SK-N-SH treated with all-trans-retinoic acid at 6 μM for 48 hours (cell line): ENCODE data around the gene BTK.

Source experiments
- ATAC-seq: fragments of 200-7000 bp; cut with Tn5 transposase; 3 replicates; pipeline ENCODE4 v1.9.1; 2020; ENCODE audit warnings: mild to moderate bottlenecking, moderate library complexity
- ARNTL ChIP-seq: fragments of 450-650 bp; formaldehyde crosslinking; IDR thresholded peaks from 2 replicates; pipeline ENCODE4 v1.5.0; 2020; ENCODE audit warnings: low read depth, mild to moderate bottlenecking, moderate library complexity, borderline replicate concordance
- BACH2 ChIP-seq: fragments of 250-450 bp; sonication (Bioruptor Pico); IDR thresholded peaks from 2 replicates; pipeline ENCODE4 v1.9.0; 2021; ENCODE audit warnings: mild to moderate bottlenecking, borderline replicate concordance
- CSDC2 ChIP-seq: fragments of 250-450 bp; sonication (Bioruptor Pico); IDR thresholded peaks from 2 replicates; pipeline ENCODE4 v1.5.0; 2020; ENCODE audit warnings: mild to moderate bottlenecking, moderate library complexity
- ESRRG ChIP-seq: fragments of 250-450 bp; sonication (Bioruptor Pico); IDR thresholded peaks from 2 replicates; pipeline ENCODE4 v1.6.1; 2021; ENCODE audit warnings: mild to moderate bottlenecking
- GLIS3 ChIP-seq: fragments of 250-450 bp; sonication (Bioruptor Pico); IDR thresholded peaks from 2 replicates; pipeline ENCODE4 v1.5.0; 2020; ENCODE audit warnings: mild to moderate bottlenecking, moderate library complexity
- ISL1 ChIP-seq: fragments of 250-450 bp; sonication (Bioruptor Pico); IDR thresholded peaks from 2 replicates; pipeline ENCODE4 v2.1.2; 2022; ENCODE audit warnings: mild to moderate bottlenecking, moderate library complexity
- OSR1 ChIP-seq: fragments of 250-450 bp; sonication (Bioruptor Pico); IDR thresholded peaks from 2 replicates; pipeline ENCODE4 v1.8.0; 2022; ENCODE audit warnings: moderate library complexity, mild to moderate bottlenecking, inconsistent platforms
- PATZ1 ChIP-seq: fragments of 250-450 bp; sonication (Bioruptor Pico); IDR thresholded peaks from 2 replicates; pipeline ENCODE4 v1.8.0; 2020; ENCODE audit warnings: mild to moderate bottlenecking, moderate library complexity, borderline replicate concordance
- POU6F1 ChIP-seq: fragments of 250-450 bp; sonication (Bioruptor Pico); IDR thresholded peaks from 2 replicates; pipeline ENCODE4 v1.8.0; 2021; ENCODE audit warnings: low read depth, mild to moderate bottlenecking, moderate library complexity, borderline replicate concordance
- PPARA ChIP-seq: fragments of 250-450 bp; sonication (Bioruptor Pico); IDR thresholded peaks from 2 replicates; pipeline ENCODE4 v1.5.0; 2020; ENCODE audit warnings: mild to moderate bottlenecking, borderline replicate concordance
- RARB ChIP-seq: fragments of 250-450 bp; sonication (Bioruptor Pico); IDR thresholded peaks from 2 replicates; pipeline ENCODE4 v1.8.0; 2021; ENCODE audit warnings: mild to moderate bottlenecking, moderate library complexity
- TCF4 ChIP-seq: fragments of 250-450 bp; sonication (Bioruptor Pico); IDR thresholded peaks from 2 replicates; pipeline ENCODE4 v1.8.0; 2021; ENCODE audit warnings: mild to moderate bottlenecking, moderate library complexity, borderline replicate concordance
- TOX ChIP-seq: fragments of 250-450 bp; sonication (Bioruptor Pico); IDR thresholded peaks from 2 replicates; pipeline ENCODE4 v1.8.0; 2021; ENCODE audit warnings: mild to moderate bottlenecking, moderate library complexity, borderline replicate concordance
- TSHZ2 ChIP-seq: fragments of 250-450 bp; sonication (Bioruptor Pico); IDR thresholded peaks from 2 replicates; pipeline ENCODE4 v1.5.0; 2020; ENCODE audit warnings: mild to moderate bottlenecking, moderate library complexity
- ZC3H10 ChIP-seq: fragments of 250-450 bp; sonication (Bioruptor Pico); IDR thresholded peaks from 2 replicates; pipeline ENCODE4 v1.5.1; 2021; ENCODE audit warnings: mild to moderate bottlenecking, moderate library complexity
- ZFP3 ChIP-seq: fragments of 250-450 bp; sonication (Bioruptor Pico); IDR thresholded peaks from 2 replicates; pipeline ENCODE4 v1.5.0; 2020; ENCODE audit warnings: mild to moderate bottlenecking, moderate library complexity
- ZFP30 ChIP-seq: fragments of 450-650 bp; formaldehyde crosslinking; IDR thresholded peaks from 2 replicates; pipeline ENCODE4 v1.5.0; 2022; ENCODE audit warnings: mild to moderate bottlenecking, moderate library complexity
- ZNF70 ChIP-seq: fragments of 450-650 bp; formaldehyde crosslinking; IDR thresholded peaks from 2 replicates; pipeline ENCODE4 v1.5.0; 2020; ENCODE audit warnings: mild to moderate bottlenecking, moderate library complexity
- TF ChIP-seq, protein P1 (sequence below): fragments of 250-450 bp; sonication (Bioruptor Pico); IDR thresholded peaks from 2 replicates; pipeline ENCODE4 v1.5.1; 2021; ENCODE audit warnings: mild to moderate bottlenecking, moderate library complexity
- TF ChIP-seq, protein P2 (sequence below): fragments of 250-450 bp; sonication (Bioruptor Pico); IDR thresholded peaks from 2 replicates; pipeline ENCODE4 v1.5.1; 2020; ENCODE audit warnings: low read depth, mild to moderate bottlenecking, moderate library complexity

Gene BTK

DNA sequence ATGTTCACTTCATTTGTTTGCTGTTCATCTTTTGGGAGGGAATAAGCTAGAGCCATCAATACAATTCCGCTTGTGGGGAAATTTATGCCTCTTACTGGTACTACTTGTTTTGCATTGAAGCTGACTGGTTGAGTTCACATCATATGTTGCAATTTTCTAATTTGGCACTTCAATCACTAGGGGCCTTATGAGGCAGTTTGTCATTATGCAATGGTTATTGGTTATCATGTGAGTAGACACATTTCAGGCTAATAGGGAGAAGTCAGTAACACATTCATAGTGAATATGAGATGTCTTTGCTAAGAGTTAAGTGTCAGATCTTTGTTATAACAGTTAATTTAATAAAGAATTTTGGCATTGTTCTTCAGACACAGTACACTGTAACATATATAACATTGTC is 9.8 kb upstream of the BTK start:
- TF ChIP-seq ZFP30 (CRISPR knock-in tag) (no peak), OSR1 (CRISPR knock-in tag) (no peak), ESRRG (CRISPR knock-in tag) (no peak), BACH2 (CRISPR knock-in tag) (no peak), RARB (CRISPR knock-in tag) (no peak), ZC3H10 (CRISPR knock-in tag) (no peak), ISL1 (no peak), CSDC2 (CRISPR knock-in tag) (no peak), TSHZ2 (no peak), ZNF70 (CRISPR knock-in tag) (no peak)
- TF ChIP-seq, protein P1, sequence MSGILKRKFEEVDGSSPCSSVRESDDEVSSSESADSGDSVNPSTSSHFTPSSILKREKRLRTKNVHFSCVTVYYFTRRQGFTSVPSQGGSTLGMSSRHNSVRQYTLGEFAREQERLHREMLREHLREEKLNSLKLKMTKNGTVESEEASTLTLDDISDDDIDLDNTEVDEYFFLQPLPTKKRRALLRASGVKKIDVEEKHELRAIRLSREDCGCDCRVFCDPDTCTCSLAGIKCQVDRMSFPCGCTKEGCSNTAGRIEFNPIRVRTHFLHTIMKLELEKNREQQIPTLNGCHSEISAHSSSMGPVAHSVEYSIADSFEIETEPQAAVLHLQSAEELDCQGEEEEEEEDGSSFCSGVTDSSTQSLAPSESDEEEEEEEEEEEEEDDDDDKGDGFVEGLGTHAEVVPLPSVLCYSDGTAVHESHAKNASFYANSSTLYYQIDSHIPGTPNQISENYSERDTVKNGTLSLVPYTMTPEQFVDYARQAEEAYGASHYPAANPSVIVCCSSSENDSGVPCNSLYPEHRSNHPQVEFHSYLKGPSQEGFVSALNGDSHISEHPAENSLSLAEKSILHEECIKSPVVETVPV (CRISPR knock-in tag): no peak
- ATAC-seq: no peak

GRCh38 chrX:101394372-101394771 is 8.4 kb upstream of the BTK start:
- TF ChIP-seq TSHZ2: no peak
- TF ChIP-seq CSDC2 (CRISPR knock-in tag): no peak
- TF ChIP-seq ZFP3 (CRISPR knock-in tag): no peak
- no peak for TF ChIP-seq ZNF70 (CRISPR knock-in tag)
- TF ChIP-seq GLIS3 (CRISPR knock-in tag): no peak
- TF ChIP-seq, protein P2, sequence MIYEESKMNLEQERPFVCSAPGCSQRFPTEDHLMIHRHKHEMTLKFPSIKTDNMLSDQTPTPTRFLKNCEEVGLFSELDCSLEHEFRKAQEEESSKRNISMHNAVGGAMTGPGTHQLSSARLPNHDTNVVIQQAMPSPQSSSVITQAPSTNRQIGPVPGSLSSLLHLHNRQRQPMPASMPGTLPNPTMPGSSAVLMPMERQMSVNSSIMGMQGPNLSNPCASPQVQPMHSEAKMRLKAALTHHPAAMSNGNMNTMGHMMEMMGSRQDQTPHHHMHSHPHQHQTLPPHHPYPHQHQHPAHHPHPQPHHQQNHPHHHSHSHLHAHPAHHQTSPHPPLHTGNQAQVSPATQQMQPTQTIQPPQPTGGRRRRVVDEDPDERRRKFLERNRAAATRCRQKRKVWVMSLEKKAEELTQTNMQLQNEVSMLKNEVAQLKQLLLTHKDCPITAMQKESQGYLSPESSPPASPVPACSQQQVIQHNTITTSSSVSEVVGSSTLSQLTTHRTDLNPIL (CRISPR knock-in tag): no peak
- no peak for TF ChIP-seq POU6F1
- TF ChIP-seq ARNTL (CRISPR knock-in tag): no peak
- TF ChIP-seq PATZ1 (CRISPR knock-in tag): no peak
- TF ChIP-seq PPARA (CRISPR knock-in tag): no peak
- TF ChIP-seq ZC3H10 (CRISPR knock-in tag): no peak
- TF ChIP-seq TOX: no peak
- TF ChIP-seq RARB (CRISPR knock-in tag): no peak
- no peak for TF ChIP-seq ESRRG (CRISPR knock-in tag)
- TF ChIP-seq ZFP30 (CRISPR knock-in tag): no peak
- TF ChIP-seq TCF4 (CRISPR knock-in tag): no peak
- no peak for TF ChIP-seq ISL1
- no peak for ATAC-seq
